ENCODE data around the gene HIVEP3.

HIVEP3 gene

DNA sequence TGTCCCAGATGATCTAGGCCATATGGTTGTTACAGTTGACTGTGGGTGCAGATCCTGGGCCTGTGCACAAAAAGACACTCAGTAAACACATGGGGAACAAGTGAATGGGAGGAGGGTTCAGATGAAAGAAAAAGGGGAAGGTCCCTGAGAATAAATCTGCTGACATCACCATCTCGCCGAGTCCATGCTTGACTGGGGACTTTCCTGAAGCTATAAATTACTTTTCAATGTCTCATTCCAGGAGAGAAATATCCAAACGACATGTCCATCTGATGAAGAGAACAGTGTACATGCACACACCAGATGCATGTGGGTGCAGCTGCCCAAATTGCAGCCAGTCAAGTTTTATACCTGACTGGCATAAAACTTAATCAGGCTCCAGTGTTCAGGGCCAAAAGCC, 109.0 kb downstream of the HIVEP3 start:
- FAIRE-seq = no peak

DNA sequence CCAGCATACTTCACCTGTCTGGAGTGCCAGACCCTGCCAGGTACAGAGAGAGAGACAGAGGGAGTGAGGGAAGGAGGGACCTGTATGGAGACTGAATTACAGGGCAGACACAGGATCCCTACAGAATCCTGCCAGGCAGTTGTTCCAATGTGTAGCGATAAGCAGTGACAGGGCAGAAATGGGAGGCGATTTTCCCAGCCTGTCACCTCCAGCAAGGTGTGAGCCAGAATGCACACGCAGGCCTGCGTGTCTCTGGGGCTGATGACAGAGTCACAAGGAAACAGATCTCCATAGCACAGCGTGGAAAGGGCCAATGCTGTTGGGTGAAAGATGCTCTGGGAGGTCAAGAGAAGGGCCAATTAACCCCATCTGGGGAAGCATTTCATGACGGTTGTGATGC, 111.3 kb downstream of the HIVEP3 start:
- FAIRE-seq = no peak

GRCh38 chr1:41806472-41807155, 112.1 kb downstream of the HIVEP3 start:
- no peak for FAIRE-seq

DNA sequence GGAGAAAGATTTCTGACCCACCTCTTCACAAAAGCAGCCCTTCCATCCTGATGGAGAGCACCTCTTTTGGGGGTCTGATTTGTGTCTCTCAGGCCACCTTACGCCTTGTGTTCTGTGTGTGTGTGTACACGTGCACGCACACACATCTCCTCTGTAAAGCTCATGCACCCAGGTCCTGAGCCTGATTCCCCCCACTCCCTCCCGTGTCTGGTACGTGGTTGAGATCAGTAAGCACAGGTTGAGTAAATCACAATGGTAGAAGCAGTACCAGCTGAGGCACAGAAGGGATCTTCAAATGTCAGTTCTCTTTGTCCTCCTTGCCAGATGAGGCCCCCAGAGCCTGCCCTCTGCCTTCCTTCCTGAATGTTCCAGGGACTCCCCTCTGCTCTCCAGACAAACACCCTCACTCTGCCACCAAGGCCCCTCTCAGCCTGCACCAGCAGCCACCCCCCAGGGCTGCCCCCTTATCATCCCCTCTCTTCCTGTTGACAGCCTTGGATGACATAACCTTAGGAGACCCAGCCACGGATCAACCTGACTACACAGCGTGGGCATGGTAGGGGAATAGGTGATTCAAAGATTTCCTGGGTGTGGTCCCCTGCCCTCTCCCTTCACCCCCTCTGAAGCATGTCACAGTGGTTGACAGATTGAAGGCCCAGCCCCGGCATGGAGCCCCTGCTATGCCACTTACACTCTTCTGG, 112.8 kb downstream of the HIVEP3 start:
- no peak for FAIRE-seq

GRCh38 chr1:41804176-41804575, 114.5 kb downstream of the HIVEP3 start:
- no peak for FAIRE-seq

- FAIRE-seq = no peak
Observed at GRCh38 chr1:41803656-41804055, 115.1 kb downstream of the HIVEP3 start.

DNA sequence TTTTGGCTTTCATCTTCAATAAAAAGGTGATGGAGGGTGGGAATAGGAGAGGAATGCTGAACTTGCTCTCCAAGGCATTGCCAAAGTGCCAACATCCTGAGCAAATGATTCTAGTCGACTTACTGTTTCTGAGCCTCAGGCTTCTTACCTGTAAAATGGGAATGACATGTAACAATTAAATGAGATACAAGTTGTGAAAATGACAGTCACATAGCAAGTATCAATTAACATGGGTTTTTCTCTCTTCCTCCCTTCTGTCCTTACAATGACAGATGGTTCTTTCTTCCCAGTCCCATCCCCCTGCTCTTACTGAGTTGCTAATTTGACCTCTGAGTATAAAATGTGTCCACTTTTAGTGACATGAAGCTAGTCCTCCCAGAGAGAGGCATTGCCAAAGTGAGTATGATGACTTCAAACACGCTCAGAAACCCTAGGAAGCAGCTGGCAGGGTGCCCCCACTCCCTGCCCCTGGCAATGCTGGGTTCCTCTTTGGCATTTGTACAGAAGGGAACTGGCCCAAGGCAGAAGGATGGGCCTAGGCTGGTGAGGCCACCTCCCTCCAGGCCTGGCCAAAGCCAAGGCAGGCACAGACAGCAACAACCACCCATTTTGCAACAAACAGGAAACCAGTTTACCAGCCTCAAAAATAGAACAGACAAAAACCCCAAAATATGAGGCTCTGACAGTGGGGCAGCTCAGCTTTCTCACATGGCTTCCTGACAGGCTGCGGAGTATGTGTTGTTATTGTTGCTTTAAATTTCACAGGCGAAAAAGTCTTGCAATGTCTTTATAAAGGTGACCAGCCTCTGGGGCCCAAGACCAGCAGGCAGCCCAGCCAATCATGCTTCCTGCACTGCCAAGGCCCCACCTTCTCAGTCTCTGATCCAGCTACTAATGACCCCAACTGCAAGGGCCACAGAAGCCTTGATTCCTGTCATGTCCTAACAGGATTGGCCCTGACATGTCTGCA, 115.9 kb downstream of the HIVEP3 start:
- no peak for FAIRE-seq

DNA sequence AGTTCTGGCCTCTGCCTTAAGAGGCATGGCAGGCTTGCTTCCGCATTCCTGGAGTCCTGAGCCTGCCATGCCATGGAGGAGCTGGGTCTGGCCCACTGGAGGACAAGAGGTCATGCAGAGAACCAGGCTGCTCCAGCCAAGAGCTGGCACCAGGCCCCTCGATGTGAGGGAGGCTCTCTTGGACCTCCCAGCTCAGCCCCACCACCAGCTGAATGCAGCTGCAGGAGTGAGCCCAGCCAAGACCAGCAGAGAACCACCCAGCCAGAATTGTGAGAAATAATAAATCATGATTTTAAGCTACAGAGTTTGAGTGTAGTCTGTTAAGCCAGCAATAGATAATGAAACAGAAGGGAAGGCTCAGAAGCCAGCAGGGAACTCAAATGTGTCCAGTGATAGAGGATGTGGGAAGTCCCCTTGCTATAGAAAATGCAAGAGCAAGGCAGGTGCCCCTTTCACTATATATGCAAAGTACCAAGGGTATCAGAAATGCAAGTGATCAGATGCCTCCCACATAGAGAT, 118.4 kb downstream of the HIVEP3 start:
- FAIRE-seq = no peak

DNA sequence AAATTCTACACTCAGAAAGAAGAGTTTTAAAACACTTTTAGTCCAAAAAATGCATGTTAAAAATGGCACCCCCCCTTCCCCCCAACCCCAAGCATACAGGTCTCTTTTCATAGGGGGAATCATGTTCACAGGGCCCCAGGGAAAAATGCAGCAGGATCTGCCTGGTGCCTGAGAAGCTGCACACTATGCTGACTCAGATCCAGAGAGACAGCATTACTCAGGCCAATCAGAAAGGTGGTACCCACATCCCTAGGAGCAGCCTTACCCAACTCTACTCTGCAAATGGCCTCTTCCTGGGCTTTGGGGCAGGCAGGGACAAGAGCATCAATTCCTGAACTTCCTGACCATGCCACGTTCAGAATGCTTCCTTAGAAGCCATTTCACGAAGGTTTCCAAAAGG, 119.0 kb downstream of the HIVEP3 start:
- FAIRE-seq = no peak

- no peak for FAIRE-seq
Observed at GRCh38 chr1:41799205-41799604, 119.5 kb downstream of the HIVEP3 start.

GRCh38 chr1:41795205-41795762, 123.4 kb downstream of the HIVEP3 start:
- no peak for FAIRE-seq

DNA sequence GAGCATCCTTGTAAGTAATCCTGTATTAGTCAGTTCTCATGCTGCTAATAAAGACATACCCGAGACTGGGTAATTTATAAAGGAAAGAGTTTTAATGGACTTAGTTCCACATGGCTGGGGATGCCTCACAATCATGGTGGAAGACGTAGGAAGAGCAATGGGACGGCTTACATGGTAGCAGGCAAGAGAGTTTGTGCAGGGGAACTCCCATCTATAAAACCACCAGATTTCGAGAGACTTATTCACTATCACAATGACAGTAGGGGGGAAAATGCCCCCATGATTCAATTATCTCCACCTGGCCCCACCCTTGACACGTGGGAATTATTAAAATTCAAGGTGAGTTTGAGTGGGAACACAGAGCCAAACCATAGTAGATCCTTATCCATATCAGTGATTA, 124.7 kb downstream of the HIVEP3 start:
- FAIRE-seq = no peak

DNA sequence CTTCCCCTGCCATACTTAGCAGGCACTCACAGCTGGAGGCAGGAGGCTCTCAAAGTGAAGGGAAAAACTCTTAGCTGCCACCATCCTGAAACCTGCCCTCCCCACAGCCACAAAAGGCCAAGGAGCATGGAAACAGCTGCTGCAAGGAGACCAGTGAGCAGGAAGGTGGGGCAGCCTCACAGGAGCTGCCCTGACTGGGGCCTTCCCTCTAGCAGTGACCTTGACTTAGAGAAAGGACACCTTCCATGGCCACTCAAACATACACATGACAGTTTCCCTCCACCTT, 126.3 kb downstream of the HIVEP3 start:
- no peak for FAIRE-seq

DNA sequence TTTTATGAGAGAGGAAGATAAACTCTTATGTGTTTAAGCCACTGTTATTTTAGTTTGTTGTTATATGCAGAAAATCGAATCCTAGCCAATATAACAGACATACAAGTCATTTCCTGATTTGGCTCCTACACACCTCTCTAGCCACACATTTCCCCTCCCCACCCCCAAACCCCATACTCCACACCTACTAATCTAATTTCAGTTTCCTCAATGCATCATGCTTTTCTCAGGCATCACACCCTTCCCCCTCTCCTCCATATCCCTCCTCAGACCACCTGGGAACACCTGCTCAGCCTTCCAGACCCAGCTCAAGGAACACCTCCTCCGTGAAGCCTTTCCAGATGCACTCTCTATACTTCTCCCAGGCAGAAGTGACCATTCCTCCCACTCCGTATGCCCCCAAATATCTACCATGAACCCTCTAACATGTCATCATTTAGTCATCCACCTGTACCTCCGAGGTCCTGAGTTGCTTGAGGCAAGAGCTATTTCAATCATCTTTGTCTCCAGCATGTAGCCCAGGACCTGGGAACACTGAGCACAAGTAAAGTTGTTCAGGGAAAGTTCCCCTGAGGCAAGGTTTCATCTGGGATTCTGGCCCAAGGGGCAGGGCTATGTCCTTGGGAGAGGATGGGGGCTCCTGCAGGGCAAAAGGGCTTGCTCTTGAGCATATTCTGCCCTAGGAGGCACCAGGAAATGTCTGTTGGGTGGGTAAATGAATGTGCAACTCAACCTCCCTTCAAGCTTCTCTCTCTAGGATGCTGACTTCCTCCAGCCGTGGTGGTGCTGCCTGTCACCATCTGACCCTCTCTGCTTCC, 126.8 kb downstream of the HIVEP3 start:
- no peak for FAIRE-seq

- FAIRE-seq = no peak
Observed at GRCh38 chr1:41790351-41790750, 128.4 kb downstream of the HIVEP3 start.

GRCh38 chr1:41789661-41790330, 128.9 kb downstream of the HIVEP3 start:
- FAIRE-seq = no peak

- no peak for FAIRE-seq
Observed at GRCh38 chr1:41788427-41788826, 130.3 kb downstream of the HIVEP3 start.

GRCh38 chr1:41784531-41785274, 134.0 kb downstream of the HIVEP3 start:
- FAIRE-seq = no peak

DNA sequence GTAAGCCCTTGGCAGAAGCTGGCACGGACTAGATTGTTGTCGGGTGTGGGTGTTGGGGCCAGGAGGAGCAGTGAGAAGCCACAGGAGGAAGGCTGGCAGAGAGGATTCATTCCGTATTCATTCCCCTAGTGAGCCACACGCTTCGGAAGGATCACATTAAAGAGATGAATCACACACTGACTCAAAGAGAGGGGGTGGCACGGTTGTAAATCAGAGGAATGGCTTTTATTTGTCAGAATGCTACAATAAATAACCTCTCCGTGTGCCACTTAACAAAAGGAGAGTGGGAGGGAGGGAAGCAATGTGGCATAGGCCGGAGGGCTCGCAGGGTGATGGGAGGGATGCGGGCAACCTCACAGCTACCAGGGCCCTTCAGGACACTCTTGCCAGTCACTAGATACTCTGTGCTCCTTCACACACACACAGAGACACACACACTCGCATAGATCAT, 135.5 kb downstream of the HIVEP3 start:
- FAIRE-seq = no peak

- FAIRE-seq = no peak
Observed at GRCh38 chr1:41780916-41781315, 137.8 kb downstream of the HIVEP3 start.

DNA sequence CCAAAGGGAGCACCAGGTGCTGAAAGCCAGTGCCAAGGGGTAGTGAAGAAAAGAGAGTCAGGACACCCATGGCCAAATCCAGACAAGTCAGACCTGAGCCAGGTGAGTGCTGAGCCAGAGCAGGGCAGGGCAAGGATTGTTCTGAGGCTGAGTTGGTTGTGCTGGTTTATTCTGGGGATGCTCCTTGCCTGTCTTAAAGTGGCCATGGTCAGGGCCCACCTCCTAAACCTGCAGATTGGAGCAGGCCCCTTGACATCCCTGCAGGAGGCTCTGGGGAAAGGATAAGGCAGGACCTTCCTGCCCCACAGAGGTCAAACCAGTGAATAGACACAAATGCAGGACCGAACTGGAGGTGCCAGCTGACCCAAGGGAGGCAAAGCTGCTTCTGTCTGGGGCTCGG, 138.4 kb downstream of the HIVEP3 start:
- FAIRE-seq = no peak
